ENCODE data around the gene ODAD4. TPM values are rescaled to one million over a fixed set of nuclear protein-coding genes. Genes with fewer than 3 reads are reported as not detected.

Gene ODAD4
- total RNA-seq, 6 experiments from 2014 or later: 0.12 to 0.13 (median 0.12) TPM; not detected in 3

- H3K9me3 ChIP-seq: no peaks in the 10 kb centered on the region
- H3K4me3 ChIP-seq: no peak overlapping the region
- H3K27ac ChIP-seq: no peak overlapping the region
- DNase-seq (no peak), ATAC-seq (no peak)
- H3K4me1 ChIP-seq: peaks cover 0 to 10% (median 3%) of the 10 kb centered on the region in 4 donors
- H3K27me3 ChIP-seq: no peaks in the 10 kb centered on the region
- WGBS (ENCODE audit: insufficient coverage, low coverage, low lambda C conversion rate, missing lambda C conversion rate): 93% methylated on average over 2 of the region's 8 CpGs
- TF ChIP-seq, protein P1, sequence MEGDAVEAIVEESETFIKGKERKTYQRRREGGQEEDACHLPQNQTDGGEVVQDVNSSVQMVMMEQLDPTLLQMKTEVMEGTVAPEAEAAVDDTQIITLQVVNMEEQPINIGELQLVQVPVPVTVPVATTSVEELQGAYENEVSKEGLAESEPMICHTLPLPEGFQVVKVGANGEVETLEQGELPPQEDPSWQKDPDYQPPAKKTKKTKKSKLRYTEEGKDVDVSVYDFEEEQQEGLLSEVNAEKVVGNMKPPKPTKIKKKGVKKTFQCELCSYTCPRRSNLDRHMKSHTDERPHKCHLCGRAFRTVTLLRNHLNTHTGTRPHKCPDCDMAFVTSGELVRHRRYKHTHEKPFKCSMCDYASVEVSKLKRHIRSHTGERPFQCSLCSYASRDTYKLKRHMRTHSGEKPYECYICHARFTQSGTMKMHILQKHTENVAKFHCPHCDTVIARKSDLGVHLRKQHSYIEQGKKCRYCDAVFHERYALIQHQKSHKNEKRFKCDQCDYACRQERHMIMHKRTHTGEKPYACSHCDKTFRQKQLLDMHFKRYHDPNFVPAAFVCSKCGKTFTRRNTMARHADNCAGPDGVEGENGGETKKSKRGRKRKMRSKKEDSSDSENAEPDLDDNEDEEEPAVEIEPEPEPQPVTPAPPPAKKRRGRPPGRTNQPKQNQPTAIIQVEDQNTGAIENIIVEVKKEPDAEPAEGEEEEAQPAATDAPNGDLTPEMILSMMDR (IDR thresholded peaks at IDR 0.05): no peak
- no peak for TF ChIP-seq POLR2A (IDR thresholded peaks at IDR 0.05)
- intact Hi-C loops (cut with DNase I): no loop called here
- peaks cover 0 to 73% (median 30%) of the 10 kb centered on the region in 4 donors for H3K36me3 ChIP-seq
These were observed 54.0 kb downstream of the ODAD4 start for GRCh38 chr17:41984454-41984853.

DNA sequence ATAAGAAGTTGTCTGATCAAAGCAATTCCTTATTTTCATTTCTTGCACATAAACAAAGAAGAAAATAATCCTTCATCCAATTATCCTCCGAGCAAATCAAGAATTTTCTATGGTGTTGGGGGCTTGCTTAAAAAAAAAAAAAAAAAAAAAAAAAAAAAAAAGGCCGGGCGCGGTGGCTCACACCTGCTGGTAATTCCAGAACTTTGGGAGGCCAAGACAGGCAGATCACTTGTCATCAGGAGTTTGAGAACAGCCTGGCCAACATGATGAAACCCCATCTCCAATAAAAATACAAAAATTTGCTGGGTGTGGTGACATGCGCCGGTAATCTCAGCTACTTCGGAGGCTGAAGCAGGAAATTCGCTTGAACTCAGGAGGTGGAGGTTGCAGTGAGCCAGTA is 55.5 kb downstream of the ODAD4 start:
- peaks cover 0 to 24% (median 14%) of the 10 kb centered on the region in 4 donors for H3K4me1 ChIP-seq
- no peaks in the 10 kb centered on the region for H3K9me3 ChIP-seq
- H3K36me3 ChIP-seq: peaks cover 0 to 66% (median 28%) of the 10 kb centered on the region in 4 donors
- no peak overlapping the region for H3K4me3 ChIP-seq
- H3K27ac ChIP-seq: no peak overlapping the region
- ATAC-seq: no peak
- no peak for TF ChIP-seq POLR2A (IDR thresholded peaks at IDR 0.05)
- TF ChIP-seq, protein P1 (IDR thresholded peaks at IDR 0.05): no peak
- DNase-seq: no peak
- intact Hi-C loops (cut with DNase I): no loop called here
- WGBS (ENCODE audit: insufficient coverage, low coverage, low lambda C conversion rate, missing lambda C conversion rate): 88% methylated on average over 2 of the region's 8 CpGs
- no peaks in the 10 kb centered on the region for H3K27me3 ChIP-seq

GRCh38 chr17:41986634-41987033 is 56.2 kb downstream of the ODAD4 start:
- ATAC-seq (no peak), DNase-seq (no peak)
- no peaks in the 10 kb centered on the region for H3K9me3 ChIP-seq
- H3K27me3 ChIP-seq: no peaks in the 10 kb centered on the region
- intact Hi-C loops (cut with DNase I): no loop called here
- no peak overlapping the region for H3K4me3 ChIP-seq
- no peak for TF ChIP-seq POLR2A (IDR thresholded peaks at IDR 0.05)
- TF ChIP-seq, protein P1 (IDR thresholded peaks at IDR 0.05): no peak
- H3K36me3 ChIP-seq: peaks cover 0 to 61% (median 27%) of the 10 kb centered on the region in 4 donors
- 90% methylated on average over 1 of the region's 1 CpG for WGBS (ENCODE audit: insufficient coverage, low coverage, low lambda C conversion rate, missing lambda C conversion rate)
- H3K4me1 ChIP-seq: peaks cover 0 to 30% (median 15%) of the 10 kb centered on the region in 4 donors
- no peak overlapping the region for H3K27ac ChIP-seq

DNA sequence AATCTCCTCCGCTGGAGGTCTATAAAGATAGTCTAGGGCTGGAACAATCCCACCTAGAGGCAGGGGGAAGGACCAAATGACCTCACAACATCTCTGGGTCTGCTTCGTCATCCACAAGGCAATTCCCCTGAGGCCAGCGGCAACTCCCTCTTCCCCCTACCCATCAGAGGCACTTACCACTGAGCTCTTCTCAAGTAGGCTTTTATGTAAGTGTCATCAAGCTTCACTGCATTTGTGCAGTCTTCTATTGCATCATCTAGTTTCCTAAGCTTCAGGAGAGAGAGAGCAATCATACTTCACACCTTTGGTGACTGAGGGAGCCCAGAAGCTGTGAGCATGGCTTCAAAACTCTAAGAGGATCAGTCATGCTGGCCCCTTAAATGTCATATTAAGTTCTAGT is 57.2 kb downstream of the ODAD4 start:
- peaks cover 0 to 30% (median 15%) of the 10 kb centered on the region in 4 donors for H3K4me1 ChIP-seq
- H3K4me3 ChIP-seq: no peak overlapping the region

More for the DNA sequence above, 57.2 kb downstream of the ODAD4 start:
- H3K27me3 ChIP-seq: no peaks in the 10 kb centered on the region
- no peaks in the 10 kb centered on the region for H3K9me3 ChIP-seq
- intact Hi-C loops (cut with DNase I): no loop called here
- TF ChIP-seq, protein P1 (IDR thresholded peaks at IDR 0.05): no peak
- TF ChIP-seq POLR2A (IDR thresholded peaks at IDR 0.05): no peak
- no CpG with 5 or more reads among the region's 3 CpGs for WGBS (ENCODE audit: insufficient coverage, low coverage, low lambda C conversion rate, missing lambda C conversion rate)
- DNase-seq (no peak), ATAC-seq (no peak)
- H3K27ac ChIP-seq: no peak overlapping the region
- H3K36me3 ChIP-seq: peaks cover 0 to 61% (median 25%) of the 10 kb centered on the region in 4 donors
